22Rv1 (cell line): ENCODE measurements around the gene BHMT2.

ENCODE experiments used
- H3K27ac ChIP-seq: fragments of 450-650 bp; 2 replicates; pipeline ENCODE4 v1.5.1; 2017
- ZFX ChIP-seq: fragments of 450-650 bp; IDR thresholded peaks from 2 replicates; pipeline ENCODE4 v1.6.1; 2017; ENCODE audit warnings: antibody characterized with exemption, borderline replicate concordance
- TF ChIP-seq, protein P1 (sequence below): fragments of 450-650 bp; IDR thresholded peaks from 2 replicates; pipeline ENCODE4 v1.5.1; 2017; ENCODE audit warnings: mild to moderate bottlenecking

The BHMT2 gene

DNA sequence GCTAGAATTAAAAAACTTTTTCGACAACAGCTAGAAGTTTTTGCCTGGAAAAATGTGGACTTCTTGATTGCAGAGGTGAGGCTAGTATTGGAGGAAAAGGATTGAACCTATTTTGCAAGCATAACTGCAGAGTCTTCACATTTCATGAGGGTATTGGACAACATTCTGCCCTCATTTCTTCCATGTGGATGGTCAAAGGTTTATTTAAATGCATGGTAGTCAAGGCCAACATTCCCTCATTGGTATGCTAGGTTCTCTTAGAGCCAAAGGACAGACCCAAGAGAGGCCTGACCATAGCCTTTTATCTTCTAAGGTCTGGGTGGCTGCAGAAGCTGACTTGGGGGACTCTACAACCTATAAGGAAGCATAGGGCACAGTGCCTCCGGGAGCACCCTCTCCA lies 11.2 kb downstream of the BHMT2 start:
- H3K27ac ChIP-seq = no peak overlapping the region
- TF ChIP-seq, protein P1, sequence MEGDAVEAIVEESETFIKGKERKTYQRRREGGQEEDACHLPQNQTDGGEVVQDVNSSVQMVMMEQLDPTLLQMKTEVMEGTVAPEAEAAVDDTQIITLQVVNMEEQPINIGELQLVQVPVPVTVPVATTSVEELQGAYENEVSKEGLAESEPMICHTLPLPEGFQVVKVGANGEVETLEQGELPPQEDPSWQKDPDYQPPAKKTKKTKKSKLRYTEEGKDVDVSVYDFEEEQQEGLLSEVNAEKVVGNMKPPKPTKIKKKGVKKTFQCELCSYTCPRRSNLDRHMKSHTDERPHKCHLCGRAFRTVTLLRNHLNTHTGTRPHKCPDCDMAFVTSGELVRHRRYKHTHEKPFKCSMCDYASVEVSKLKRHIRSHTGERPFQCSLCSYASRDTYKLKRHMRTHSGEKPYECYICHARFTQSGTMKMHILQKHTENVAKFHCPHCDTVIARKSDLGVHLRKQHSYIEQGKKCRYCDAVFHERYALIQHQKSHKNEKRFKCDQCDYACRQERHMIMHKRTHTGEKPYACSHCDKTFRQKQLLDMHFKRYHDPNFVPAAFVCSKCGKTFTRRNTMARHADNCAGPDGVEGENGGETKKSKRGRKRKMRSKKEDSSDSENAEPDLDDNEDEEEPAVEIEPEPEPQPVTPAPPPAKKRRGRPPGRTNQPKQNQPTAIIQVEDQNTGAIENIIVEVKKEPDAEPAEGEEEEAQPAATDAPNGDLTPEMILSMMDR = no peak
- TF ChIP-seq ZFX = no peak

DNA sequence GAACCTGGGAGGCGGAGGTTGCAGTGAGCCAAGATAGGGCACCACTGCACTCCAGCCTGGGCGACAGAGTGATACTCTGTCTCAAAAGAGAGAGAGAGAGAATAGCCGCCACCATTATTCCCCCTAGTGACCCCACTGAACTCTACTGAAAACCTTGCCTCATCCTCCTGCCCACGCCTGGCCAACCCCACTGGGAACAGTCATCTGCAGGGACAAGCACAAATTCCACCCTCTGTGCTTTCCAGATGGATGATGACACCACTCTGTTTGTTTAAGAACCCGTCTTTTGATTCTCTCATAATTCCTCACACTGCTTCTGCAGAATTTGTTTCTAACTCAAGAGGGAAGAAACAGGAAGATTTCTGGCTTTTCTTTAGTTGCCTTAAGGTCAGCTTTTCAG lies 12.2 kb downstream of the BHMT2 start:
- TF ChIP-seq, protein P1 = no peak
- TF ChIP-seq ZFX = no peak
- no peak overlapping the region for H3K27ac ChIP-seq

DNA sequence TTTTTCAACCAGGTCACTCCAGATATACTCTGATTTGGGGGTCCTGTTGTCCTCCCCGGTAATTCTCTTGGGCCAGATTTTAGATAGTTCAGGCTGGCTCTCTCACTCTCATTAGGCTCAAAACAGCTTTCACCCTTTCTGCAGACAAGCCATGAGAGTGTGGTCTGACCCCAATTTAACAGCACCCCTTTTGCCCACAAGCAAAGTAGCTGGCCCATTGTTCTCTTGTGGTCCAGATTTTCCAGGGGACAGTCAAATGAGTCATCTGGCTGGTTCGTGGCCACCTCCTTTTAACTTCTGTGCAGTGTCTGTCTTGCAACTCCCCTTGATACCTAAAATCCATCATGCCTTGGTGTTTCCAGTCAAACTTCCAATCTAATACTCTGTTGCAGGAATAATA lies 16.5 kb downstream of the BHMT2 start:
- H3K27ac ChIP-seq = no peak overlapping the region
- TF ChIP-seq, protein P1 = no peak
- no peak for TF ChIP-seq ZFX

DNA sequence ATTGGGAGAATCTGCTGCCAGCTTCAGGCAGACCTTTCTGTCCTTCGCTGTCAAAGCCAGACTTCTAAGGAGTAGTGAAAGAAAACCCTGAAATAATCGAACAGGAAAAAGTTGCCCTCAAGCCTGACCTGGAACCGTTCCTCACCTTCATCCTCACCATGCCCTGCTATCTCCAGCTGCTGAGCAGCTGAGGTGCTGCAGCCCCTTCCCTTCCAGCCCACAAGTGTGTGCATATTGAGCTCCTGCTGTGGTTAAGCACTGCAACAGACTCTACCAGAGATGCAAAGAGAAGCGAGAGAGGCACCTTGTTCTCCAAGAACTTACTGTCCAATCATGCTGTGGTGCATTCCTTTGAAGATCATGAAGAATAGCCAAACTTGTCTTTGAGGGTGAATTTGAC lies 18.9 kb downstream of the BHMT2 start:
- H3K27ac ChIP-seq = no peak overlapping the region
- TF ChIP-seq ZFX = no peak
- TF ChIP-seq, protein P1 = no peak

DNA sequence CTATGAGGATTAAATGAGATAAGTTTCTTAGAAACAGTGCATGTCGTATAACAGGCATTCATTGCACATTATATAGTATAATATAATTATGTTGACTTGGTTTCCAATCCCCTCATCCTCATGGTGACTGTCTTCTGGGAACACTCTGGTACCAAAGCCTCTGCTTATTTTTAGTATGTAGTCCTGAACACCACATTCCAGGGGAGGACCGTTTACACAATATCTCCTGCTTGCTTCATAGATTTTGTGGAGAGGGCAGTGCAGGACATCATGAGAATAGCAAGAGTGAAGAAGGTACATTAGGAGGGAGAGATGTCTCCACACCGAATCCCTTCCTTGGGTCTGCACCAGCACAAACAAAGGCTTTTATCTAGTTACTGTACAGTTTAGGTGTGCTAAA lies 21.5 kb downstream of the BHMT2 start:
- TF ChIP-seq, protein P1 = no peak
- TF ChIP-seq ZFX = no peak
- no peak overlapping the region for H3K27ac ChIP-seq

DNA sequence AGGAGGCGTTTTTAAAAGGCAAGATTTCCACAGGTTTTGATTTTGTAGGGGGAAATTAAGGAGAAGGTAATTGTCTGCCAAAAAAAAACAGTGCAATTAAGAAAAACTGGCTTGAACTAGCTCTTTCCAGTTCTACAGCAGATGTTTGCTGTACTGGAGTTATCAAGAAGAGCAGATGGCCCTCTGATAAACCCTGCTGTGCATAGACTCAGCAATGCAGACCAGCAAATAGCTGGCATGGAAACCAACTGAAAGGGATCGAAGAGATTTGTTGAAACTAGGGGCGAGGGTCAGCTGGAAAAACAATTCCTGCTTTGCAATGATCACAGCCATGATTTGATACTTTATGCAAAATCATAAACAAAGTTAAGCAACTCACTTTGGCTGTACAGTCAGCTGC lies 24.2 kb downstream of the BHMT2 start:
- TF ChIP-seq ZFX = no peak
- TF ChIP-seq, protein P1 = no peak
- no peak overlapping the region for H3K27ac ChIP-seq

DNA sequence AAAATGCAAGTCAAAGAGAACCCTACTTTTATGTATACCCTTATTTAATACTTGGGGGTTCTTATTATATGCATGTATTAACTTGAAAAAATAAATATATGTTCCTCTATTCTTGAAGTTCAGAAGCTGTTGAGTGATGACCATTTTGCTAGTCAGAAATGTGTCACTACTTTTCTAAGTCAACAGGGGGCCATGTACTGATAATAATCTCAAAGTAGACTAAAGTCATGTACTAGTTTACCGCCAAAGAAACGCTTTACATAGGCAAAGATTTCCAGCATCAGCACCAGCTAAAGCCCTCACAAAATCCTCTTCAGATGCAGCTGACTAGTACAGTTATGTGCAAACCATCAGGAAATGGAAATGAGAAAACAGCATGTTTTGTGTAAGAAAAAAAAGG lies 36.3 kb downstream of the BHMT2 start:
- no peak overlapping the region for H3K27ac ChIP-seq
- no peak for TF ChIP-seq ZFX
- TF ChIP-seq, protein P1 = no peak
